SK-N-SH (cell line): ENCODE results near the gene ZNF761. TPM values are rescaled to one million over a fixed set of nuclear protein-coding genes. Genes with fewer than 3 reads are reported as not detected.

ENCODE experiments used
- CTCF ChIA-PET: fragments of 300-600, 350-600 bp; formaldehyde crosslinking; extraction: SDS; loops from one replicate; lab custom pipeline; 2021; lab: Yijun Ruan, JAX
- POLR2A ChIA-PET: fragments of 350-600 bp; sonication (Branson Sonifier 250); formaldehyde crosslinking; extraction: SDS; loops from one replicate; lab custom pipeline; 2020; ENCODE audit warnings: antibody characterized with exemption, inconsistent platforms; lab: Yijun Ruan, JAX
- DNase-seq: peaks from one replicate; pipeline ENCODE4 v3.0.0; 2012
- H2AFZ ChIP-seq: fragments of 200-600 bp; sonication (generic); 2 replicates; pipeline ENCODE4 v1.8.1; 2016; ENCODE audit warnings: antibody characterized with exemption, mild to moderate bottlenecking, low read depth
- H3F3A ChIP-seq: fragments of 200-600 bp; sonication (generic); replicated peaks from 2 replicates; pipeline ENCODE3; 2016; ENCODE audit warnings: antibody characterized with exemption, mild to moderate bottlenecking; ENCODE audit not compliant: insufficient read depth
- H3K27ac ChIP-seq, 2 experiments: fragments of 200-500 bp in 1 of 2; fragments of 200-600 bp in 1 of 2; sonication (Bioruptor generic) in 1 of 2; sonication (generic), shearing (Covaris generic) in 1 of 2; 2 replicates each; pipeline versions ENCODE4 v1.5.1 to v1.6.1; 2014 to 2016; ENCODE audit warnings: low read depth in 2 of 2, inconsistent platforms in 1 of 2, low read length in 1 of 2, mild to moderate bottlenecking in 1 of 2, mixed read lengths in 1 of 2
- H3K27me3 ChIP-seq: fragments of 200-600 bp; sonication (generic), shearing (Covaris generic); 2 replicates; pipeline ENCODE4 v1.6.1; 2016; ENCODE audit warnings: mixed run types; ENCODE audit not compliant: insufficient read depth
- H3K36me3 ChIP-seq, 2 experiments: fragments of 200-500 bp in 1 of 2; fragments of 200-600 bp in 1 of 2; sonication (Bioruptor generic) in 1 of 2; sonication (generic) in 1 of 2; replicated peaks in 1 of 2; 2 replicates each; pipeline versions ENCODE3 to v1.5.1; 2014 to 2016; ENCODE audit warnings: low read length in 1 of 2, mild to moderate bottlenecking in 1 of 2; ENCODE audit not compliant: insufficient read depth in 2 of 2, control insufficient read depth in 1 of 2
- H3K4me1 ChIP-seq, 2 experiments: fragments of 200-500 bp in 1 of 2; fragments of 200-600 bp in 1 of 2; sonication (Bioruptor generic) in 1 of 2; sonication (generic), shearing (Covaris generic) in 1 of 2; 2 replicates each; pipeline versions ENCODE4 v1.5.1 to v1.6.1; 2014 to 2016; ENCODE audit warnings: low read depth in 1 of 2, low read length in 1 of 2, mixed run types in 1 of 2; ENCODE audit not compliant: insufficient read depth in 2 of 2, control insufficient read depth in 1 of 2
- H3K4me2 ChIP-seq: fragments of 200-600 bp; sonication (generic), shearing (Covaris generic); 2 replicates; pipeline ENCODE4 v1.6.1; 2017; ENCODE audit warnings: mixed run types
- H3K4me3 ChIP-seq, 2 experiments: fragments of 200-500 bp in 1 of 2; fragments of 200-600 bp in 1 of 2; sonication (Bioruptor generic) in 1 of 2; sonication (generic), shearing (Covaris generic) in 1 of 2; 2 replicates each; pipeline versions ENCODE4 v1.5.1 to v1.8.1; 2014 to 2016; ENCODE audit warnings: low read depth in 2 of 2, inconsistent platforms in 1 of 2, low read length in 1 of 2, mild to moderate bottlenecking in 1 of 2, mixed read lengths in 1 of 2, moderate library complexity in 1 of 2
- H3K79me2 ChIP-seq: fragments of 200-600 bp; sonication (generic); 2 replicates; pipeline ENCODE4 v1.8.1; 2017; ENCODE audit warnings: mild to moderate bottlenecking; ENCODE audit not compliant: insufficient read depth
- H3K9ac ChIP-seq: fragments of 200-600 bp; sonication (generic); 2 replicates; pipeline ENCODE4 v1.6.1; 2017; ENCODE audit warnings: mixed run types
- H3K9me2 ChIP-seq: fragments of 200-600 bp; sonication (generic); 2 replicates; pipeline ENCODE4 v1.6.1; 2017; ENCODE audit warnings: mixed run types
- H3K9me3 ChIP-seq: fragments of 200-600 bp; sonication (generic); 2 replicates; pipeline ENCODE4 v1.6.1; 2017; ENCODE audit warnings: mixed run types, mild to moderate bottlenecking, moderate library complexity
- H4K20me1 ChIP-seq: fragments of 200-600 bp; sonication (generic); 2 replicates; pipeline ENCODE4 v1.6.1; 2017; ENCODE audit warnings: mild to moderate bottlenecking, mixed run types; ENCODE audit not compliant: insufficient read depth
- EP300 ChIP-seq, 2 experiments: IDR thresholded peaks; 2 replicates each; pipeline versions ENCODE4 v1.4.0 to v1.6.1; 2012; ENCODE audit warnings: borderline replicate concordance in 1 of 2, low read depth in 1 of 2, low read length in 1 of 2
- EZH2phosphoT487 ChIP-seq: fragments of 200-600 bp; sonication (generic); IDR thresholded peaks from 2 replicates; pipeline ENCODE4 v1.6.1; 2017; ENCODE audit warnings: low read depth, mixed run types, mild to moderate bottlenecking, antibody characterized with exemption, moderate library complexity, borderline replicate concordance
- GATA2 ChIP-seq: sonication (generic); formaldehyde crosslinking; IDR thresholded peaks from 2 replicates; pipeline ENCODE4 v1.5.0; 2020; ENCODE audit warnings: mild to moderate bottlenecking, missing genetic modification reagents
- JUND ChIP-seq: IDR thresholded peaks from 2 replicates; pipeline ENCODE4 v1.4.0; 2012
- MEF2A ChIP-seq: IDR thresholded peaks from 2 replicates; pipeline ENCODE4 v1.4.0; 2012; ENCODE audit warnings: low read depth, borderline replicate concordance
- MXI1 ChIP-seq: IDR thresholded peaks from 2 replicates; pipeline ENCODE4 v1.6.1; 2012; ENCODE audit warnings: mild to moderate bottlenecking, low read depth, low read length, improper control_type of control experiment
- NFIC ChIP-seq: IDR thresholded peaks from 2 replicates; pipeline ENCODE4 v1.4.0; 2012; ENCODE audit warnings: borderline replicate concordance
- RCOR1 ChIP-seq: fragments of 150-350 bp; IDR thresholded peaks from 2 replicates; pipeline ENCODE4 v1.6.1; 2017; ENCODE audit warnings: antibody characterized with exemption, low read length
- YY1 ChIP-seq: IDR thresholded peaks from 2 replicates; pipeline ENCODE4 v1.4.0; 2012; ENCODE audit warnings: low read depth, mild to moderate bottlenecking
- WGBS: methylation state at CpG from one replicate; pipeline ENCODE4 v1.1.6; 2017; ENCODE audit warnings: low lambda C conversion rate; 5-methylcytosine and 5-hydroxymethylcytosine counted together
- polyA plus RNA-seq, 3 experiments: library from polyadenylated mRNA; depleted of rRNA; stranded (reverse); fragments of >200 nt; gene quantifications; 2 replicates each; pipeline ENCODE4 v1.2.3, GENCODE V29; 2012
- TF ChIP-seq, protein P1 (sequence below): IDR thresholded peaks from 2 replicates; pipeline ENCODE4 v1.6.1; 2012; ENCODE audit warnings: mild to moderate bottlenecking, low read depth, low read length, moderate library complexity
- TF ChIP-seq, protein P2 (sequence below): IDR thresholded peaks from 2 replicates; pipeline ENCODE4; 2012
- TF ChIP-seq, protein P3 (sequence below): fragments of 200-600 bp; sonication (generic); IDR thresholded peaks from 2 replicates; pipeline ENCODE4 v1.6.1; 2017; ENCODE audit warnings: antibody characterized with exemption, mild to moderate bottlenecking, moderate library complexity
- TF ChIP-seq, protein P4 (sequence below): fragments of 150-350 bp; IDR thresholded peaks from 2 replicates; pipeline ENCODE4 v1.6.1; 2016; ENCODE audit warnings: mild to moderate bottlenecking, low read depth, low read length

The ZNF761 gene
- polyA plus RNA-seq, 1 of the 3 experiments (the other 2 are of a cell fraction) = 5.9 TPM

DNA sequence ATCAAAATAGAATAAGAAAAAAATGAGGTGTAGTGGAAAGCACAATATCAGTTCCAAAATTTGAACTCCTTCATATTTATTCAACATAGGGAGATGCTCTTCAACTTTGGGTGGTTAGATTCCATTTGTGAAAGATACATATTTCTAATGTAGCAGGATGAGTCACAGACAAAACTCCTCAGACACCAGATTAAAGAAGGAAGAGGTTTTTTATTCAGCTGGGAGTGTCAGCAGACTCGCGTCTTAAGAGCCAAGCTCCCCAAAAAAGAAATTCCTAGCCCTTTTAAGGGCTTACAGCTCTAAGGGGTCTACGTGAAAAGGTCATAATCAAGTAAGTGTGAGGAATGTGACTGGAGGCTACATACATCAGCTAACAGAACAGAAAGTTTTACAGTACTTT, 43.6 kb upstream of the ZNF761 start:
- ChIA-PET CTCF (no interaction called here), POLR2A (no interaction called here)
- Histone ChIP-seq H3K4me1 (no peaks in the 10 kb centered on the region), H4K20me1 (no peaks in the 10 kb centered on the region), H3K79me2 (no peaks in the 10 kb centered on the region), H3K9me3 (peaks cover 9% of the 10 kb centered on the region; the same call in 1 of the 2 replicates), H3K36me3 (peaks cover 0 to 11% of the 10 kb centered on the region in 2 experiments), H3K27me3 (no peaks in the 10 kb centered on the region), H2AFZ (no peak overlapping the region), H3K9ac (no peak overlapping the region), H3K4me3 (no peak overlapping the region), H3K27ac (no peak overlapping the region), H3K9me2 (no peaks in the 10 kb centered on the region), H3K4me2 (no peak overlapping the region), H3F3A (no peaks in the 10 kb centered on the region)
- TF ChIP-seq GATA2 (CRISPR knock-in tag) (no peak), NFIC (no peak), JUND (no peak)
- DNase-seq = no peak
- WGBS = 92% methylated on average over 3 of the region's 3 CpGs

DNA sequence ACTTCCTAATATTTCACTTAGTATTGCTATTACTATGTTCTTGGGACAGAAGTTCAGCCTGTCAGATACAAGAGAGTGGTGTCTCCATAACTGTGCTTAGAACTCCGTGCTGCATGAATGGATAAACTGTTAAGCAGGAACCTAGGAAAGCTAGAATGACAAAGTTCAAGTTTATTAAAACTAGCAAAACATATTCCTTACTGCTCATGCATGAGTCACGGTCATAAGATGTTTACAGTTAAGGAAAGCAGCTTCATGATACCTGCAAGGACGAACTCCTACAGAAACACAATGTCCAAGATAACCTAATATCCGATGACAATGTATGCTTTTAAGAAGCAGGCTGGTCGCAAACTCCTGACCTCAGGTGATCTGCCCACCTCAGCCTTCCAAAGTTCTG, 42.9 kb upstream of the ZNF761 start:
- Histone ChIP-seq H3K27ac (no peak overlapping the region), H3F3A (peaks cover 1% of the 10 kb centered on the region), H3K79me2 (no peaks in the 10 kb centered on the region), H3K9ac (no peak overlapping the region), H3K9me3 (peaks cover 9% of the 10 kb centered on the region; the same call in 1 of the 2 replicates), H3K4me1 (no peaks in the 10 kb centered on the region), H3K9me2 (no peaks in the 10 kb centered on the region)
- DNase-seq = no peak
- CTCF ChIA-PET = interaction anchor here (1.8 kb wide), 1 partner anchor 194 kb away, joined by 5 read pairs; no protein-coding TSS in a partner anchor
- no peak for TF ChIP-seq MEF2A
- TF ChIP-seq EZH2phosphoT487 = no peak
- no peak for TF ChIP-seq YY1
- TF ChIP-seq, protein P1, sequence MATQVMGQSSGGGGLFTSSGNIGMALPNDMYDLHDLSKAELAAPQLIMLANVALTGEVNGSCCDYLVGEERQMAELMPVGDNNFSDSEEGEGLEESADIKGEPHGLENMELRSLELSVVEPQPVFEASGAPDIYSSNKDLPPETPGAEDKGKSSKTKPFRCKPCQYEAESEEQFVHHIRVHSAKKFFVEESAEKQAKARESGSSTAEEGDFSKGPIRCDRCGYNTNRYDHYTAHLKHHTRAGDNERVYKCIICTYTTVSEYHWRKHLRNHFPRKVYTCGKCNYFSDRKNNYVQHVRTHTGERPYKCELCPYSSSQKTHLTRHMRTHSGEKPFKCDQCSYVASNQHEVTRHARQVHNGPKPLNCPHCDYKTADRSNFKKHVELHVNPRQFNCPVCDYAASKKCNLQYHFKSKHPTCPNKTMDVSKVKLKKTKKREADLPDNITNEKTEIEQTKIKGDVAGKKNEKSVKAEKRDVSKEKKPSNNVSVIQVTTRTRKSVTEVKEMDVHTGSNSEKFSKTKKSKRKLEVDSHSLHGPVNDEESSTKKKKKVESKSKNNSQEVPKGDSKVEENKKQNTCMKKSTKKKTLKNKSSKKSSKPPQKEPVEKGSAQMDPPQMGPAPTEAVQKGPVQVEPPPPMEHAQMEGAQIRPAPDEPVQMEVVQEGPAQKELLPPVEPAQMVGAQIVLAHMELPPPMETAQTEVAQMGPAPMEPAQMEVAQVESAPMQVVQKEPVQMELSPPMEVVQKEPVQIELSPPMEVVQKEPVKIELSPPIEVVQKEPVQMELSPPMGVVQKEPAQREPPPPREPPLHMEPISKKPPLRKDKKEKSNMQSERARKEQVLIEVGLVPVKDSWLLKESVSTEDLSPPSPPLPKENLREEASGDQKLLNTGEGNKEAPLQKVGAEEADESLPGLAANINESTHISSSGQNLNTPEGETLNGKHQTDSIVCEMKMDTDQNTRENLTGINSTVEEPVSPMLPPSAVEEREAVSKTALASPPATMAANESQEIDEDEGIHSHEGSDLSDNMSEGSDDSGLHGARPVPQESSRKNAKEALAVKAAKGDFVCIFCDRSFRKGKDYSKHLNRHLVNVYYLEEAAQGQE = no peak
- TF ChIP-seq MXI1 = no peak
- TF ChIP-seq RCOR1 = no peak
- TF ChIP-seq, protein P2, sequence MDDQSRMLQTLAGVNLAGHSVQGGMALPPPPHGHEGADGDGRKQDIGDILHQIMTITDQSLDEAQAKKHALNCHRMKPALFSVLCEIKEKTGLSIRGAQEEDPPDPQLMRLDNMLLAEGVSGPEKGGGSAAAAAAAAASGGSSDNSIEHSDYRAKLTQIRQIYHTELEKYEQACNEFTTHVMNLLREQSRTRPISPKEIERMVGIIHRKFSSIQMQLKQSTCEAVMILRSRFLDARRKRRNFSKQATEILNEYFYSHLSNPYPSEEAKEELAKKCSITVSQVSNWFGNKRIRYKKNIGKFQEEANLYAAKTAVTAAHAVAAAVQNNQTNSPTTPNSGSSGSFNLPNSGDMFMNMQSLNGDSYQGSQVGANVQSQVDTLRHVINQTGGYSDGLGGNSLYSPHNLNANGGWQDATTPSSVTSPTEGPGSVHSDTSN = no peak
- TF ChIP-seq, protein P3, sequence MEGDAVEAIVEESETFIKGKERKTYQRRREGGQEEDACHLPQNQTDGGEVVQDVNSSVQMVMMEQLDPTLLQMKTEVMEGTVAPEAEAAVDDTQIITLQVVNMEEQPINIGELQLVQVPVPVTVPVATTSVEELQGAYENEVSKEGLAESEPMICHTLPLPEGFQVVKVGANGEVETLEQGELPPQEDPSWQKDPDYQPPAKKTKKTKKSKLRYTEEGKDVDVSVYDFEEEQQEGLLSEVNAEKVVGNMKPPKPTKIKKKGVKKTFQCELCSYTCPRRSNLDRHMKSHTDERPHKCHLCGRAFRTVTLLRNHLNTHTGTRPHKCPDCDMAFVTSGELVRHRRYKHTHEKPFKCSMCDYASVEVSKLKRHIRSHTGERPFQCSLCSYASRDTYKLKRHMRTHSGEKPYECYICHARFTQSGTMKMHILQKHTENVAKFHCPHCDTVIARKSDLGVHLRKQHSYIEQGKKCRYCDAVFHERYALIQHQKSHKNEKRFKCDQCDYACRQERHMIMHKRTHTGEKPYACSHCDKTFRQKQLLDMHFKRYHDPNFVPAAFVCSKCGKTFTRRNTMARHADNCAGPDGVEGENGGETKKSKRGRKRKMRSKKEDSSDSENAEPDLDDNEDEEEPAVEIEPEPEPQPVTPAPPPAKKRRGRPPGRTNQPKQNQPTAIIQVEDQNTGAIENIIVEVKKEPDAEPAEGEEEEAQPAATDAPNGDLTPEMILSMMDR = no peak
- no peak for TF ChIP-seq NFIC
- TF ChIP-seq, protein P4, sequence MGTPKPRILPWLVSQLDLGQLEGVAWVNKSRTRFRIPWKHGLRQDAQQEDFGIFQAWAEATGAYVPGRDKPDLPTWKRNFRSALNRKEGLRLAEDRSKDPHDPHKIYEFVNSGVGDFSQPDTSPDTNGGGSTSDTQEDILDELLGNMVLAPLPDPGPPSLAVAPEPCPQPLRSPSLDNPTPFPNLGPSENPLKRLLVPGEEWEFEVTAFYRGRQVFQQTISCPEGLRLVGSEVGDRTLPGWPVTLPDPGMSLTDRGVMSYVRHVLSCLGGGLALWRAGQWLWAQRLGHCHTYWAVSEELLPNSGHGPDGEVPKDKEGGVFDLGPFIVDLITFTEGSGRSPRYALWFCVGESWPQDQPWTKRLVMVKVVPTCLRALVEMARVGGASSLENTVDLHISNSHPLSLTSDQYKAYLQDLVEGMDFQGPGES = no peak
- TF ChIP-seq EP300 (IDR thresholded peaks at IDR 0.05; ENCODE audit: borderline replicate concordance in 1 of 2, low read depth in 1 of 2, low read length in 1 of 2) = no peak
- TF ChIP-seq, all 33 proteins: peak for 0
- 75% methylated on average over 5 of the region's 5 CpGs for WGBS
- Histone ChIP-seq H3K36me3 (peaks cover 0 to 11% of the 10 kb centered on the region in 2 experiments), H3K4me3 (no peak overlapping the region), H3K27me3 (no peaks in the 10 kb centered on the region), H3K4me2 (no peak overlapping the region), H2AFZ (no peak overlapping the region), H4K20me1 (no peaks in the 10 kb centered on the region)
- POLR2A ChIA-PET = no interaction called here
